GM12891 (cell line): ENCODE measurements around the gene CCDC34.

Experiments used
- POLR2A ChIP-seq: IDR thresholded peaks from 2 replicates; pipeline ENCODE4 v1.6.1; 2011; ENCODE audit warnings: low read depth, low read length, control low read depth
- POLR2AphosphoS5 ChIP-seq: IDR thresholded peaks from 2 replicates; pipeline ENCODE4 v1.6.1; 2011; ENCODE audit warnings: low read depth, low read length, control low read depth

GRCh38 chr11:27295928-27296327 lies 67.1 kb downstream of the CCDC34 start:
- TF ChIP-seq POLR2AphosphoS5 (no peak), POLR2A (no peak)
